ENCODE measurements around the gene MED17.
A peak's percentile ranks its signal among the peaks of the same experiment; 100 is the strongest.
"Not testable (repeated sequence)": the region's sequence is repeated elsewhere in the genome, so short reads cannot be mapped to it uniquely, and the experiment has no call there.

Gene MED17

DNA sequence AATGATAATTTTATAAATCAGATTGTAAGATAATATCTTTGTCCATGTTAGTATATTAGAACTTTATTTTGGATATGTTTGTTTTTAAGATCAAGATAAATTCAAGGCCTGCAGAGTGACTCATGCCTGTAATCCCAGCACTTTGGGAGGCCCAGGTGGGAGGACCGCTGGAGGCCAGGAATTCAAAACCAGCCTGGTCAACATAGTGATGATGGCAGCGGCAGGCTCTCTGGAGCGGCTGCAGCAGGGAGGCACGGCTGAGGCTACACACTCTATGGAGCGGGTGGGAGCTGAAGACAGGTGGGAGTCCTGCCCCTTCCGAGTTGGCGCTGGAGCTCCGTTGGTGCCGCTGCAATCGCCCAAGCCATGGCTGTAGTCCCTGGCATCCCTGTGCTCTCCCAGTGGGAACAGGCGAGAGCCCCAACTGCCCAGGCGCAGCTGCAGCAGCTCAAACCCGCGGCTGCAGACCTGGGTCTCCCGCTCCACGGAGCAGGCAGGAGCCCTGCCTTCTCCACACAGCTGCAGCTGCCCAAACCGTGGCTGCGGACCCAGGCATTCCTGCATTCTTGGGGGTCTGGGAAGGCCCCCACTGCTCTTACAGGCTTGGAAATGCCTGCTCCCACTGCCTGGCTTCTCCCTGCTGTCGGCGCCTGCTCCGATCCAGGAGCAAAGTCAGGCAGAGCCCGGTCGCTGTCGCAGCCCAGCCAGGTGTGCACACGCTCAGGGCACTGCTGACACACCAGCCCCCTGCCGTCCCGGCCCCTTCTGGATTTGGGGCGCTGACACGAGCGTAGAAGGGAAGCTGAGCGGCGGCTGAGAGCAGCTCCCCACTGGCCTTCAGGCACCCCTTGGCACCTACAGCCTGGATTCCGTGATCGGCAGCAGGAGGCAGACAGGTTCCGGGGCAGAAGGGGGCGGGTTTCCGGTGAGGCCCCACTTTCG, 25.9 kb upstream of the MED17 start:
- DNase-seq, result no peak

DNA sequence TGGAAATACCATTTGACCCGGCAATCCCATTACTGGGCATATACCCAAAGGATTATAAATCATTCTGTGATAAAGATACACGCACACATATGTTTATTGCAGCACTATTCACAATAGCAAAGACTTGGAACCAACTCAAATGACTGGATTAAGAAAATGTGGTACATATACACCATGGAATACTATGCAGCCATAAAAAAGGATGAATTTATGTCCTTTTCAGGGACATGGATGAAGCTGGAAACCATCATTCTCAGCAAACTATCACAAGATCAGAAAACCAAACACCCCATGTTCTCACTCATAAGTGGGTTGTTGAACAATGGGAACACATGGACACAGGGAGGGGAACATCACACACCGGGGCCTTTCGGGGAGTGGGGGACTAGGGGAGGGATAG, 25.0 kb upstream of the MED17 start:
- DNase-seq, result not testable (repeated sequence)

- no peak for DNase-seq
Observed at GRCh38 chr11:93761910-93762309, 22.2 kb upstream of the MED17 start.

DNA sequence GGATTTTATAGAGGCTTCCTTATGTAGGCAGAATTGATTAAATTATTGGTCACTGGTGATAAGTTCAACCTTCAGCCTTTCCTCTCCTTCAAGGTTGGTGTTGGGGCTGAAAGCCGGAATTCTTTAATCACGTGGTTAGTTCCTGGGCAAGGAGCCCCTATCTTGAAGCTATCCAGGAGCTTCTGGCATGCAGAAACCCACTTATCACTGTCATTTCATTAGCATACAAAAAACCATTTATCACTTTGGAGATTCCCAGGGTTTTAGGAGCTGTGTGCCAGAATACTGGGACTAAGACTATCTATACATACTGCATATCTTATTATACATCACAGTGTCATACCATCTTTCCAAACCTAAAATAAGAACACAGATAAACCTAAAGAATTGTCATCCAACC, 18.5 kb upstream of the MED17 start:
- DNase-seq, result no peak

GRCh38 chr11:93766504-93766903, 17.6 kb upstream of the MED17 start:
- no peak for DNase-seq

DNA sequence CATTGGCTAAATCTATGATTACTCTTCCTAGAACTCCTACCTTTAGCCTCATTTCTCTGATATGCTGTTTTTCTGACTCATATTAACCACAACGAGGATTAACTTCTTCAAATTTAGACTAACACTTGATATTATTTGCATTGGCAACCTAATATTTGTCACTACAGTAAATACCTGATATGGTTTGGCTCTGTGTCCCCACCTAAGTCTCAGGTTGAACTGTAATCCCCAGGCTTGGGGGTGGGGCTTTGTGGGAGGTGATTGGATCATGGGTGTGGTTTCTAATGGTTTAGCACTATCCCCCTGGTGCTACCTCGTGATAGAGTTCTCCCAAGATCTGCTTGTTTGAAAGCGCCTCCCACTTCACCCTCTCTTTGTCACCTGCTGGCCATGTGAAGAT, 17.1 kb upstream of the MED17 start:
- no peak for DNase-seq

DNA sequence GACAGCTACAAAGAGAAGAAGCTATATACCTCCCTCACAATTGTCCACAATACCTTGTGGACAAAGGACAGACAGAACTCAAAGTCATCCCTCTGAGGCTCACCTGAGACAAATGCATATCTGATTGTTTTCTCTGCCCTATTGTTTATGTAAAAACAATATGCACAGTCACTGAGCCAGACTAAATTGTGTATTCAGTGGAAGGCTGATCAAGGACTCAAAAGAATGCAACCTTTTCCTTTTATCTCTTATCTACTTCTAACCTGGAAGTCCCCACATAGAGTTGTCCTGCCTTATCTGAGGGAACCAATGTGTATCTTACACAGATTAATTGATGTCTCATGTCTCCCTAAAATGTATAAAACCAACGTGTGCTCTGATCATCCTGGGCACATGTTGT, 13.9 kb upstream of the MED17 start:
- DNase-seq, result no peak

DNA sequence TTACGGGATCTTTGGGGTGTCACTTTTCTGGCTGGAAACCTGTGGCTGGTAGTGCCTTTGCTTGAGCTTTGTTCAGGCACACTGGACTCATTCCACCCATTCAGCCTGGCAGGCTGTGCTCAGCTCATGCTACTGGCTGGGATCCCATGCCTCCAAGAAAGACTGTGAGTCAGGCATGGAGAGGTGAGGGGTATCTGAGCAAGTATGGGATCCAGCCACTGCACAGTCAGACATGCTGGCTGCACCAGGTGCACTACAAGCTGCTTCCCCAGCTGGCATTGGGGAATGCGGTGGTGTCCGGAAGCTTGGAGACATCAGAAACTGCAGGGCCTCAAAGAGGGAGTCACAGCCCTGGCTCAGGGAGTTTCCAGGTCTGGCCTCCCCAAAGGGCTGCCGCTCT, 12.0 kb upstream of the MED17 start:
- no peak for DNase-seq

GRCh38 chr11:93773045-93773477, 11.0 kb upstream of the MED17 start:
- no peak for DNase-seq

DNA sequence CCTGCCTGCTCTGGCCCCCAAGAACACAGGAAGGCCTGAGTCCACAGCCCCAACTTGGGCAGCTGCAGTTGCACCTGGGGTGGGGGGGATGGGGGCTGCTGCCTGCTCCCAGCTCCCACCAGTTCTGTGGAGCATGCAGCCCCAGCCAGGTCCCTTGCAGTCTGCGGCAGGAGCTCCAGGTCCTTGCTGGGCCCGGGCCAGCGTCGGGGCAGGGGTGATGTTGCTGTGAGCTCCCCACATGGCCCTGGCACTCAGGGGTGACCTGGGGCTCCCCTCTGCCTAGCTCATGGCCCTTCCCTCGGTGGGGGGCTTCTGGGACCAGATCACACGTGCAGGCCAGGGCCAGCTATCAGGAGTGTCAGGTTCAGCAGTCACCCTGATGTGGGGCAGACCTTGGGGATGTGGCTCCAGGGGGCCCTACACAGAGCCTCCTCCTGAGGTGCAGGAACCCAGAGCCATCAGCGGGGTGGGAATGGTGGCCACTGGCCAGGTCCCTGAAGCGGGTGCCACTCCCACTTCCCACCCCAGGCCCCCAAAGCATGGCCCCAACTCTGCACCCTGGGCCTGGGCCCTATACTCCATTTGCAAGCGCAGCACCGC, 10.4 kb upstream of the MED17 start:
- DNase-seq, result no peak

GRCh38 chr11:93774560-93774959, 9.5 kb upstream of the MED17 start:
- DNase-seq, result not testable (repeated sequence)

DNA sequence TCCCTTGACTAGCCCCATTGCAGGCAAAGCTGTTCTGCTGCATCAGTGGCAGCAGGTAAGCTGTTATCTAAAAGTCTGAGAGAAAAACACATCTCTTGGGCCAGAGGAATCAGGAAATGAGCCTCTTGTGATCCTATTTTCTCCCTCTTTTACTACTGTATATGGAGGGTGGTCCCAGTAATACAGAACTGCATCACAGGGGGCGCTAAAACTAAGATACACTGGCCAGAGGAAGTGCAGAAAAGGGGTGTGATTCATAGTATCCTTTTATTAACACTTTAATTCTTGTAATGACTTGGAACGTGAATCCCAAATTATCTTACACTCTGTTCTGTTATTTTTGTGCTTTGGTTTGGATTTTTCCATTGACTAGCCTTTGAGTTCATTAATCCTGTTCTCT, 8.8 kb upstream of the MED17 start:
- no peak for DNase-seq

DNA sequence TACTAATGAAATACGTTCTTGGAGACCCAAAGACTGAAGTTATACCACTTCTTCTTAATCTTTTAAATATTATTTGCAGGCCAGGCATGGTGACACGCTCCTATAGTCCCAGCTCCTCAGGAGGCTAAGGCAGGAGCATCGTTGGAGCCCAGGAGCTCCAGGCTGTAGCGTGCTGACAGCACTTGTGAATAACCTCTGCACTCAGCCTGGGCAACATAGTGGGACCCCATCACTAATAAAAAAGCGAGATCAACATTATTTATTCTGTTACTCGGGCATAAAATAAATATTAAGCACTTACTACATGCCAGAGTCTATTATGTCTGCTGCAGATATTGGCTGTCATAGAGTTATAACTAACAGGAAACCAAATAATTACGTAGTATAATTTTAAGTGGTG, 720 bp upstream of the MED17 start:
- DNase-seq, result no peak

- no peak for DNase-seq
Observed at GRCh38 chr11:93783765-93784144, 327 bp upstream of the MED17 start.

- DNase-seq, result peak; percentile 46
Observed at GRCh38 chr11:93784935-93785360, 866 bp downstream of the MED17 start.

- DNase-seq, result no peak
Observed at GRCh38 chr11:93791493-93791892, 7.4 kb downstream of the MED17 start.

- no peak for DNase-seq
Observed at GRCh38 chr11:93796441-93797231, 12.6 kb downstream of the MED17 start.

DNA sequence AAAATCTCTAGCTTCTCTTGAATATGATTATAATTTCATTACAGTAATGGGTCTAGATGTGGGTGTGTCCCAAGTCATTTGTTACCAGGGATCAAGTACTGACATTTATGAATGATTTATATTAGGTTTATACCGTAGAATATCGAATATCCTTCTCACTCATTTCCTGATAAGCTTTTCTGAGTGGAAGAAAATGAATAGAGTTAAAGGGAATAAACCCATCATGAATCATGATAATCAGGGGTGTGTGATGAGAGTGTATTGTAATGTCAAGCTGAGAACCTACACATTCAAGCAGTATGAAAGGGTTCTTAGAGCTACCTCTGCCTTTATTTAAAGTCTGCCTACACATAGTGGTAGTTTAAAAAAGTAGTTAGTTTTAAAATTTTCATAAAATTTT, 17.3 kb downstream of the MED17 start:
- DNase-seq, result no peak

- no peak for DNase-seq
Observed at GRCh38 chr11:93804879-93805278, 20.8 kb downstream of the MED17 start.

GRCh38 chr11:93807980-93808379, 23.9 kb downstream of the MED17 start:
- no peak for DNase-seq

- no peak for DNase-seq
Observed at GRCh38 chr11:93813974-93814373, 29.9 kb downstream of the MED17 start.

DNA sequence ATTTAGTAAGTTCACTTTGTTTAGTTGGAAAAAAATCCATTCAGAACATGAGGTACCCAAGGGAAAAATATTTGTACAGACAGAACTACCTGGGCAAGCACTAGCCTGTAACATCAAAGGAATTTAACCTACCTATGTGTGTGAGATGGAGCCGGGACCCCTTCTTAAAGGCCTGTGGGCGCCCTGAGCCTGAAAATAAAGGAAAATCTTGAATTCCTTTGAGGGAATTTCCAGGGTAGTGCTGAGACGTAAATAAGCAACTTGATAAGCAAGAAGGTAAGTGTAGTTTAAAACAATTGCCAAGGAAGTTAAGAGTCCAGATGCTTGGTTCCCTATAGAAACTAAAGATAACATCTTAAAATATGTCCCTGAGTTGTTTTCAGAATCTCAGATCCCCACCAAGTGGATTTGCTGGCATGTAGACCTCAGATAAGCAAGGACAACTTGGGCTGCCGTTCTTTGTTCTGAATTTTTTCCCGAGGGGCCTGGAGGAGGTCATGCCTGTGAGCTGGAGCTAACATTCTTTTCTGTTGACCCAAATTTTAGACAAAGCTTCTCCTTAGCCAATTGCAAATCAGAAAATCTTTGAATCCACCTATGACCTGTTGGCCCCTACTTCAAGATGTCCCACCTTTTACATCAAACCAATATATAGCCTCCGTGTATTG, 31.0 kb downstream of the MED17 start:
- DNase-seq, result no peak
